Rectal smooth muscle tissue (tissue), 1 donor: ENCODE measurements around the gene SRSF3.

ENCODE experiments used
- H3K27ac ChIP-seq: one replicate; pipeline ENCODE4 v1.7.0; 2013; ENCODE audit warnings: low read depth, low read length, inconsistent platforms
- H3K27me3 ChIP-seq: one replicate; pipeline ENCODE4 v1.7.0; 2013; ENCODE audit warnings: low read length; ENCODE audit not compliant: control insufficient read depth, insufficient read depth
- H3K36me3 ChIP-seq: one replicate; pipeline ENCODE4 v1.7.0; 2013; ENCODE audit warnings: low read length; ENCODE audit not compliant: control insufficient read depth, insufficient read depth
- H3K4me1 ChIP-seq: one replicate; pipeline ENCODE4 v1.7.0; 2013; ENCODE audit warnings: low read length; ENCODE audit not compliant: control insufficient read depth, insufficient read depth
- H3K4me3 ChIP-seq: one replicate; pipeline ENCODE4 v1.7.0; 2013; ENCODE audit warnings: low read length
- H3K9ac ChIP-seq: one replicate; pipeline ENCODE4 v1.7.0; 2013; ENCODE audit warnings: low read length

SRSF3 gene

GRCh38 chr6:36636283-36636682 is 42.1 kb downstream of the SRSF3 start:
- Histone ChIP-seq H3K9ac (no peak overlapping the region), H3K4me3 (no peak overlapping the region), H3K4me1 (no peaks in the 10 kb centered on the region), H3K27ac (no peak overlapping the region), H3K27me3 (no peaks in the 10 kb centered on the region), H3K36me3 (no peaks in the 10 kb centered on the region)

GRCh38 chr6:36636687-36637418 is 42.7 kb downstream of the SRSF3 start:
- Histone ChIP-seq H3K36me3 (no peaks in the 10 kb centered on the region), H3K27ac (no peak overlapping the region), H3K9ac (no peak overlapping the region), H3K4me1 (no peaks in the 10 kb centered on the region), H3K4me3 (no peak overlapping the region), H3K27me3 (no peaks in the 10 kb centered on the region)

GRCh38 chr6:36638579-36638978 is 44.4 kb downstream of the SRSF3 start:
- no peak overlapping the region for H3K27ac ChIP-seq
- H3K9ac ChIP-seq, result no peak overlapping the region
- no peak overlapping the region for H3K4me3 ChIP-seq
- no peaks in the 10 kb centered on the region for H3K36me3 ChIP-seq
- peaks cover 8% of the 10 kb centered on the region for H3K4me1 ChIP-seq
- no peaks in the 10 kb centered on the region for H3K27me3 ChIP-seq

DNA sequence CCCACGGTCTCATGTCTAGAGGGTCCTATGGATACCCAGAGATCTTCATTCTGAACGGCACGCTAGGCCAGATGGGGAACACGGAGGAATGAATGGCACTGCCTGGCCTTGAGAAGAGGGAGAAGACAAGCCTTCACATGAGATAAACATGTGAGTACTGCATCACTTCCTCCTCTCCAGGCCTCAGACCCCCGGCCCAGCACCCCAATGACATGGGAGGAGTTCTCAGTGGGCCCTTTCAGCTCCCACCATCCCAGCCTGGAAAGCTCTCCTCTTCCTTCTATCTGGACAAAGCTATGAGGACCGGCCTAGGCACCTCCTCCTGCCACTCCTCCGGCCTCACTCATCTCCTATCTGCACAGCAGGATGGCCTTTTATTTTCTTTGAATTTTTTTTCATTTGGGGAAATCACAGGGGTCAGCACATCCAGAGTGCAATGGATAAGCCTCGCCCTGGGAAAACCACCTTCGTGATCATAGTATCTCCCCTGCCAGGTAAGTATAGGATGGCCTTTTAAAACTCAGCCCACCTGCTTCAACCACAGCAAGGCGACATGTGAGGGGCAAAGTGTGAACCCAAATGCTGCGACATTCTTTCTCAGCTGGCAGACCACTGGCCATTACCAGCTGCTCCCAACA is 45.1 kb downstream of the SRSF3 start:
- Histone ChIP-seq H3K4me3 (no peak overlapping the region), H3K27ac (no peak overlapping the region), H3K9ac (no peak overlapping the region), H3K36me3 (no peaks in the 10 kb centered on the region), H3K4me1 (peaks cover 9% of the 10 kb centered on the region), H3K27me3 (no peaks in the 10 kb centered on the region)

GRCh38 chr6:36641543-36641942 is 47.4 kb downstream of the SRSF3 start:
- Histone ChIP-seq H3K27ac (no peak overlapping the region), H3K4me1 (peaks cover 9% of the 10 kb centered on the region), H3K27me3 (no peaks in the 10 kb centered on the region), H3K36me3 (no peaks in the 10 kb centered on the region), H3K4me3 (no peak overlapping the region), H3K9ac (no peak overlapping the region)

DNA sequence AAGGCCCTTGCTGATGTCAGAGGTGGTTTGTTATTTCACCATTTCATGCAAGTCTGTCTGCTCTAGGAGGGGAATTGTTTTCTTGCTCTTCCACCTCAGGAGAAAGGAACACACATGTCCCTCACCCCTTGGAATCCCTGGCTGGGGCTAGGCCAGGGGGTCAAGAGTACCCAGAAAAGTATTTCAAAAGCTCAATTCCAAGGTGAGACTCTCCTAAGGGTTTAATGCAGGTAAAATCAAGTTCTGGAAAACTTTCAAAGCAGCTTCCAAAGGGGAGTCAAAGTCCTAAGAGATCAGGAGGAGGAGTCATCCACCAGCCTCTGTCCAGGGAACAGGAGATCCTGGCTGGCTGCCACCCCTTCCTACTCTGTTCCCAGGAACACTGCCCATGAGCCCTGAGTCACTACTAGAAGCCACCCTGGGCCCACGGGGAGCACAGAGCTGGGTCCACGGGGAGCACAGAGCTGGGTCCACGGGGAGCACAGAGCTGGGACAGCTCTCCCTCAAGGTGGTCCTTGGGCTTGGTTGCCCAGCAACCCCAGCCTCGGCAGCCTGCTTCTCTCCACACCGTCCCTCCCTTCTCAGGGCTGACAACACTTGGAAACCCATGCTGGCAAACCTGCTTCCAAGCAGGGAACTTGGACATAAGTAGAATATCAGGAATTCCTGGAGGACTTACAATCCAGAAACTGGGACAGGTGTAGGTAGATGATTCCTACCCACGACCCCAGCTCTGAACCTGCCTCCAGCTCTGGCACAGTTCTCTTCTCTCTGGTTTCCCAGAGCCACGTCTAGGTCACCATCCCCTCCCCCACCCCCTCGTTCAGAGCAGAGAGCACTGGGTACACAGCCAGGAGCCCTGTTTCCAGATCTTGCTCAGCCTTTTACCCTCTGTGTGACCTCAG is 49.0 kb downstream of the SRSF3 start:
- H3K4me3 ChIP-seq, result no peak overlapping the region
- no peaks in the 10 kb centered on the region for H3K36me3 ChIP-seq
- H3K9ac ChIP-seq, result no peak overlapping the region
- peaks cover 9% of the 10 kb centered on the region for H3K4me1 ChIP-seq
- peak overlapping the region; percentile 32 for H3K27ac ChIP-seq
- H3K27me3 ChIP-seq, result no peaks in the 10 kb centered on the region

GRCh38 chr6:36643977-36644376 is 49.8 kb downstream of the SRSF3 start:
- Histone ChIP-seq H3K27ac (no peak overlapping the region), H3K9ac (no peak overlapping the region)

DNA sequence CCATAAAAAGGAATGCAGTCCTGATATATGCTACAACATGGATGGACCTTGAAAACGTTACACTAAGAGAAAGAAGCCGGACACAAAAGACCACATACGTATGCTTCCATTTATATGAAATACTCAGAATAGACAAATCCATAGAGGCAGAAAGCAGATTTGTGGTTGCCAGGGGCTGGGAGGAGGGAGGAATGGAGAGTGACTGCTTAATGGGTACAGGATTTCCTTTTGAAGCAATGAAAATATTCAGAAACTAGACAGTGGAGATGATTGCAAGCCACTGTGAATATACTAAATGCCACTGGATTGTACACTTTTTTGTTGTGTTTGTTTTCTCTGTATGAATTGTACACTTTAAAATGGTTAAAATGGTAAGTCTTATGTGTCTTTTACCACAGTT is 54.9 kb downstream of the SRSF3 start:
- H3K4me3 ChIP-seq, result no peak overlapping the region
- H3K4me1 ChIP-seq, result no peaks in the 10 kb centered on the region
- H3K36me3 ChIP-seq, result no peaks in the 10 kb centered on the region
- no peak overlapping the region for H3K27ac ChIP-seq
- no peak overlapping the region for H3K9ac ChIP-seq
- H3K27me3 ChIP-seq, result no peaks in the 10 kb centered on the region

More at GRCh38 chr6:36643977-36644376, 49.8 kb downstream of the SRSF3 start:
- H3K4me3 ChIP-seq, result no peak overlapping the region
- no peaks in the 10 kb centered on the region for H3K27me3 ChIP-seq
- peaks cover 9% of the 10 kb centered on the region for H3K4me1 ChIP-seq
- no peaks in the 10 kb centered on the region for H3K36me3 ChIP-seq

DNA sequence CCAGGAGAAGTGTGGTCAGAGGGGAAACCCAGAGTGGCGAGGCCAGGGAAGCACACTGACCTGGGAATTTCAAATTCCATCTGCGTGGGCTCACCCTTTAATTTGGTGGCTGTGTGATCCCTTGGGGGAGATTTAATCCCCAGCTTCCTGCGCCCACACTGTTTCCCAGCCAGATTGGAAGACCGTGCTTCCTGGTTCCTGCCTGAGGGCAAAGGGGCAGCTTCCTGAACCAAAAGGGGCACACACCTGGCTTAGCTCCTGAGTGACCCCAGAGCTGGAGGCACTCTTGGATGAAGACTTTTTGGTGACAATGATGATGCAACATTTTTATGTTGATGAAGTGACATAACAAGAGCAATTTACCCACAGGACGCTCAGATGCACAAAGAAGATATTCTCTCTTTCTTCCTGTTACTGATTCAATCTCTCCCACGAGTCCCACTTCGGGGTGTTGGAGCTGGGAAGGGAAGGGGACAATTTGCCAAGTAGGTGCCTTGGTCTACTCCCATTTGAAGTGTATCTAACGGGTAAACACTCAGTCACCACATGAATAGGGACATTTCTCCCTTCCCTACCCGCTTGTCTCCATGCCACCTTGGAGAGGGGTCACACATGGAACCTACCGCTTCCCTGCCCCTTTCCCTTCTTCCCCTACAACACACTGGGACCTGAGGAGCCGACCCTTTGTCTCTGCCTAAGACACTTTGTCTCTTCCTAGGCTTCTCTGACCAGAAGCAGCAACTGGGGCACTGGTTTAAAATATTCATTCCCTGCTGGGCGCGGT is 55.7 kb downstream of the SRSF3 start:
- Histone ChIP-seq H3K27ac (no peak overlapping the region), H3K4me1 (no peaks in the 10 kb centered on the region), H3K36me3 (no peaks in the 10 kb centered on the region), H3K27me3 (no peaks in the 10 kb centered on the region), H3K4me3 (no peak overlapping the region), H3K9ac (no peak overlapping the region)

GRCh38 chr6:36650848-36651478 is 56.8 kb downstream of the SRSF3 start:
- Histone ChIP-seq H3K9ac (no peak overlapping the region), H3K27ac (no peak overlapping the region)

GRCh38 chr6:36651659-36652379 is 57.7 kb downstream of the SRSF3 start:
- no peaks in the 10 kb centered on the region for H3K4me1 ChIP-seq
- H3K9ac ChIP-seq, result no peak overlapping the region
- no peaks in the 10 kb centered on the region for H3K36me3 ChIP-seq
- no peaks in the 10 kb centered on the region for H3K27me3 ChIP-seq
- no peak overlapping the region for H3K27ac ChIP-seq
- no peak overlapping the region for H3K4me3 ChIP-seq

More at GRCh38 chr6:36650848-36651478, 56.8 kb downstream of the SRSF3 start:
- no peaks in the 10 kb centered on the region for H3K4me1 ChIP-seq
- no peaks in the 10 kb centered on the region for H3K36me3 ChIP-seq
- H3K27me3 ChIP-seq, result no peaks in the 10 kb centered on the region
- no peak overlapping the region for H3K4me3 ChIP-seq
